HG03095 (cell line): ENCODE results near the gene YEATS4.

Source experiments
- ATAC-seq: cut with Tn5 transposase; IDR thresholded peaks from one replicate; pipeline ENCODE4 v1.9.1; 2021; ENCODE audit warnings: moderate library complexity; ENCODE audit not compliant: unreplicated experiment

Gene YEATS4

GRCh38 chr12:69430942-69431590, 71.5 kb downstream of the YEATS4 start:
- no peak for ATAC-seq

- ATAC-seq, result no peak
Observed at GRCh38 chr12:69431591-69432222, 72.2 kb downstream of the YEATS4 start.

GRCh38 chr12:69433653-69434052, 74.1 kb downstream of the YEATS4 start:
- no peak for ATAC-seq

- ATAC-seq, result no peak
Observed at GRCh38 chr12:69435644-69436043, 76.1 kb downstream of the YEATS4 start.

- no peak for ATAC-seq
Observed at GRCh38 chr12:69437073-69437472, 77.5 kb downstream of the YEATS4 start.

- ATAC-seq, result no peak
Observed at GRCh38 chr12:69438539-69438938, 79.0 kb downstream of the YEATS4 start.

- no peak for ATAC-seq
Observed at GRCh38 chr12:69440016-69440415, 80.5 kb downstream of the YEATS4 start.
